ENCODE data around the gene KCNA2. TPM values are rescaled to one million over a fixed set of nuclear protein-coding genes. Genes with fewer than 3 reads are reported as not detected.

The KCNA2 gene
- total RNA-seq, 1 experiment from 2014 or later: 0.11 TPM

GRCh38 chr1:110559157-110559556 lies 47.0 kb downstream of the KCNA2 start:
- H3K4me1 ChIP-seq: no peaks in the 10 kb centered on the region
- CTCF ChIA-PET: no interaction called here
- no TSS peak for BruUV-seq (replicated peaks)
- H3K36me3 ChIP-seq (ENCODE audit: control insufficient read depth, insufficient read depth, low read length): no peaks in the 10 kb centered on the region
- H3K9me3 ChIP-seq: no peaks in the 10 kb centered on the region
- H3K4me3 ChIP-seq (ENCODE audit: low read depth, low read length): no peak overlapping the region
- H3K27me3 Mint-ChIP-seq (ENCODE audit: insufficient read depth, unreplicated experiment): peaks cover 21% of the 10 kb centered on the region
- no peak overlapping the region for H3K4me3 Mint-ChIP-seq (ENCODE audit: unreplicated experiment)
- no peak for TF ChIP-seq CTCF (IDR thresholded peaks at IDR 0.05; ENCODE audit: insufficient read depth in 1 of 2, low read depth in 1 of 2, low read length in 1 of 2, severe bottlenecking in 1 of 2, unreplicated experiment in 1 of 2)
- no peaks in the 10 kb centered on the region for H3K9me3 Mint-ChIP-seq (ENCODE audit: unreplicated experiment)
- H3K27ac Mint-ChIP-seq (ENCODE audit: unreplicated experiment): no peak overlapping the region
- intact Hi-C loops (cut with micrococcal nuclease; ENCODE audit: unreplicated experiment): no loop called here
- no peaks in the 10 kb centered on the region for H3K36me3 Mint-ChIP-seq (ENCODE audit: insufficient read depth, unreplicated experiment)
- DNase-seq: no peak
- no peaks in the 10 kb centered on the region for H3K27me3 ChIP-seq (replicated peaks; ENCODE audit: control insufficient read depth, insufficient read depth, low read length)
- no peaks in the 10 kb centered on the region for H3K4me1 Mint-ChIP-seq (ENCODE audit: low read depth, unreplicated experiment)
- POLR2A ChIA-PET: no interaction called here

- H3K27ac Mint-ChIP-seq (ENCODE audit: unreplicated experiment): no peak overlapping the region
- H3K9me3 ChIP-seq: no peaks in the 10 kb centered on the region
- no peaks in the 10 kb centered on the region for H3K4me1 ChIP-seq
- no peak overlapping the region for H3K4me3 Mint-ChIP-seq (ENCODE audit: unreplicated experiment)
- ChIA-PET CTCF (interaction anchor here (0.7 kb wide), 1 partner anchor 1449 kb away, joined by 4 read pairs; no protein-coding TSS in a partner anchor), POLR2A (no interaction called here)
- no peaks in the 10 kb centered on the region for H3K9me3 Mint-ChIP-seq (ENCODE audit: unreplicated experiment)
- intact Hi-C loops (cut with micrococcal nuclease; ENCODE audit: unreplicated experiment): no loop called here
- H3K36me3 ChIP-seq (ENCODE audit: control insufficient read depth, insufficient read depth, low read length): no peaks in the 10 kb centered on the region
- H3K4me1 Mint-ChIP-seq (ENCODE audit: low read depth, unreplicated experiment): no peaks in the 10 kb centered on the region
- H3K4me3 ChIP-seq (ENCODE audit: low read depth, low read length): no peak overlapping the region
- no TSS peak for BruUV-seq (replicated peaks)
- peaks cover 23% of the 10 kb centered on the region for H3K27me3 Mint-ChIP-seq (ENCODE audit: insufficient read depth, unreplicated experiment)
- TF ChIP-seq CTCF (IDR thresholded peaks at IDR 0.05; ENCODE audit: insufficient read depth in 1 of 2, low read depth in 1 of 2, low read length in 1 of 2, severe bottlenecking in 1 of 2, unreplicated experiment in 1 of 2): no peak
- no peak for DNase-seq
- H3K36me3 Mint-ChIP-seq (ENCODE audit: insufficient read depth, unreplicated experiment): no peaks in the 10 kb centered on the region
- no peaks in the 10 kb centered on the region for H3K27me3 ChIP-seq (replicated peaks; ENCODE audit: control insufficient read depth, insufficient read depth, low read length)
Measured at GRCh38 chr1:110557481-110557880, 48.7 kb downstream of the KCNA2 start.

GRCh38 chr1:110556471-110556807 lies 49.7 kb downstream of the KCNA2 start:
- POLR2A ChIA-PET: no interaction called here
- H3K36me3 Mint-ChIP-seq (ENCODE audit: insufficient read depth, unreplicated experiment): no peaks in the 10 kb centered on the region
- no peak for DNase-seq
- no peak overlapping the region for H3K4me3 ChIP-seq (ENCODE audit: low read depth, low read length)
- no peaks in the 10 kb centered on the region for H3K4me1 ChIP-seq
- no peaks in the 10 kb centered on the region for H3K36me3 ChIP-seq (ENCODE audit: control insufficient read depth, insufficient read depth, low read length)
- CTCF ChIA-PET: interaction anchor here (0.6 kb wide), 1 partner anchor 18 kb away, joined by 5 read pairs; no protein-coding TSS in a partner anchor
- H3K27me3 ChIP-seq (replicated peaks; ENCODE audit: control insufficient read depth, insufficient read depth, low read length): no peaks in the 10 kb centered on the region
- TF ChIP-seq CTCF (IDR thresholded peaks at IDR 0.05; ENCODE audit: insufficient read depth in 1 of 2, low read depth in 1 of 2, low read length in 1 of 2, severe bottlenecking in 1 of 2, unreplicated experiment in 1 of 2): no peak
- H3K27me3 Mint-ChIP-seq (ENCODE audit: insufficient read depth, unreplicated experiment): peaks cover 22% of the 10 kb centered on the region
- H3K9me3 Mint-ChIP-seq (ENCODE audit: unreplicated experiment): no peaks in the 10 kb centered on the region
- no peaks in the 10 kb centered on the region for H3K4me1 Mint-ChIP-seq (ENCODE audit: low read depth, unreplicated experiment)
- H3K9me3 ChIP-seq: no peaks in the 10 kb centered on the region
- H3K4me3 Mint-ChIP-seq (ENCODE audit: unreplicated experiment): no peak overlapping the region
- H3K27ac Mint-ChIP-seq (ENCODE audit: unreplicated experiment): no peak overlapping the region
- BruUV-seq (replicated peaks): no TSS peak
- intact Hi-C loops (cut with micrococcal nuclease; ENCODE audit: unreplicated experiment): no loop called here
